GM23248 (cell line): ENCODE data around the gene TAB2.

Experiments used
- EZH2 ChIP-seq: fragments of 200-600 bp; sonication (generic); IDR thresholded peaks from 2 replicates; pipeline ENCODE4 v1.6.1; 2018; ENCODE audit warnings: antibody characterized with exemption, mild to moderate bottlenecking; ENCODE audit not compliant: insufficient read depth, poor library complexity, severe bottlenecking
- EZH2phosphoT487 ChIP-seq: fragments of 200-600 bp; sonication (generic); IDR thresholded peaks from 2 replicates; pipeline ENCODE4 v1.6.1; 2018; ENCODE audit warnings: antibody characterized with exemption, moderate library complexity, mild to moderate bottlenecking, low read depth; ENCODE audit not compliant: insufficient read depth

GRCh38 chr6:149363154-149363553, 45.6 kb downstream of the TAB2 start:
- TF ChIP-seq EZH2 (no peak), EZH2phosphoT487 (no peak)
